COLO668 (cell line): ENCODE measurements around the gene MICOS13.
A peak's percentile ranks its signal among the peaks of the same experiment; 100 is the strongest.
"Not testable (repeated sequence)": the region's sequence is repeated elsewhere in the genome, so short reads cannot be mapped to it uniquely, and the experiment has no call there.

Experiments used
- DNase-seq: peaks from one replicate; lab custom pipeline; 2025; ENCODE audit not compliant: unreplicated experiment; lab: John Stamatoyannopoulos, UW

Gene MICOS13, protein sequence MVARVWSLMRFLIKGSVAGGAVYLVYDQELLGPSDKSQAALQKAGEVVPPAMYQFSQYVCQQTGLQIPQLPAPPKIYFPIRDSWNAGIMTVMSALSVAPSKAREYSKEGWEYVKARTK

DNA sequence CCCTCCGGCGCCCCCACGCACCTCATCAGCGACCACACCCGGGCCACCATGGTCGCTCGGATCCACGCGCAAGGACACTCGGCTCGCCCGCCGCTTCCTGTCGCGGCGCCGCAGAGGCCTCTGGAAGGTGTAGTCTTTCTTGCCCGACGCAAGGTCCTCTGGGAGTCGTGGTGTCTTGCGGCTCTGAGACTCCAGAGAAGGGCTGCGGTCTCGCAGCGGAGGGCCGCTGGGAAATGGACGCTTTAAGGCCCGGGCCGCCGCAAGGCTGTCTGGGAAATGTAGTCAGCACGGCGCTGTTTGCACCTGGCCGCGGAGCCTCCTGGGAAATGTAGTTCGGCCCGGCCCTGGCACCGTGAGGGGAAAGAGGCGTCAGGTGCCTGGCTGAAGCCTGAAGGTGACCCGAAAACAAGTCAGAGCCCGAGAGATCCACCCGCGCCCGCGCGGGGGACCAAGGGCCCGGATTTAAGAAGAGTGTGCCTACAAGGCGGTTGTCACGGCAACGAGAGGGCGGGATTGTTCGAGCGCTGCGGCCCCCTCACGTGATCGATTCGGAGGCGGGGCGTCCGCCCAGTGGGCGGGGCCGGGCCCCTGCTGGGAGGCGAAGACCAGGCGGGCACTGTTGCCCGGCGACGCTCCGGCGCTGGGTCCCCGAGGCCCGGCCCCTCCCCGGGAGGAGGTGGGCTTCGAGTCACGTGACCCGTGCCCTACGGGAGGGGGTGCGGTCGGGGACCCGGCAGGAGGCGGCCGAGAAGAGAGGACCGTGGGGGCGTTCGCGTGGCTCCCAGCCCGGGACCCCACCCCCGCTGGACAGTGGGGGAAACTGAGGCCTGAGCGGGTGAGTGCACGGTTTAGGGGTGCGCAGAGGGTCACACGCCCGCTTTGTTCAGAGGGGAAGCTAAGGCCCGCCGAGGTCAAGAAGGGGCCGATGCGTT is at the start of gene MICOS13, which contains the start of gene HSD11B1L:
Gene MICOS13, minus strand, starts transcription at position 80 of the 932 bp plus-strand sequence. Its CDS starts 30 bp downstream, at position 50.
Gene HSD11B1L, plus strand, starts transcription at position 591 of the 932 bp plus-strand sequence. CDS start 3,806 bp downstream, outside the sequence.
- peak; percentile 98 for DNase-seq

DNA sequence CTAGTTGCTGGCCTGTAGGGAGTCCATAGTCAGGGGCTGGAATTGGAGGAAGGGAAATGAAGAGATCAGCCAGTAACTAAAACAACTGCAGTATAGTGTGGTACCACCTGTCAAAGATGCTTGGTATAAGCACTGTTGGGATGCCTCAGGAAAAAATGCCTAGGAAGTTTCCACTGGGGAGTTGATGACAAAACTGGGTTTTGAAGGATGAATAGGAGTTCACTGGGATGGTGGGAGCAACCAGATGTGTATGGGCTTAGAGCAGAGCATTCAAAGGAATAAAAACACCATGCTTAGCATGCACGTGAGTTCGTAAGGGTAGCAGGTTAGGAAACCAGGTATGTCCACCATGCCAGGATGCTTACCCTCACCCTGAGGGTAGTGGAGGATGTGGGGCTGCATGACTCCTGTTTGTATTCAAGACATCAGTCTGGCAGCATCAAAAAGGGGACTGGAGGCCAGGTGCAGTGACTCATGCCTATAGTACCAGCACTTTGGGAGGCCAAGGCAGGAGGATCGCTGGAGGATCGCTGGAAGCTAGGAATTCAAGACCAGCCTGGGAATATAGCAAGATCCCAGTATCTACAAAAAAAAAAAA is 47.2 kb upstream of the MICOS13 start:
- DNase-seq, result no peak

DNA sequence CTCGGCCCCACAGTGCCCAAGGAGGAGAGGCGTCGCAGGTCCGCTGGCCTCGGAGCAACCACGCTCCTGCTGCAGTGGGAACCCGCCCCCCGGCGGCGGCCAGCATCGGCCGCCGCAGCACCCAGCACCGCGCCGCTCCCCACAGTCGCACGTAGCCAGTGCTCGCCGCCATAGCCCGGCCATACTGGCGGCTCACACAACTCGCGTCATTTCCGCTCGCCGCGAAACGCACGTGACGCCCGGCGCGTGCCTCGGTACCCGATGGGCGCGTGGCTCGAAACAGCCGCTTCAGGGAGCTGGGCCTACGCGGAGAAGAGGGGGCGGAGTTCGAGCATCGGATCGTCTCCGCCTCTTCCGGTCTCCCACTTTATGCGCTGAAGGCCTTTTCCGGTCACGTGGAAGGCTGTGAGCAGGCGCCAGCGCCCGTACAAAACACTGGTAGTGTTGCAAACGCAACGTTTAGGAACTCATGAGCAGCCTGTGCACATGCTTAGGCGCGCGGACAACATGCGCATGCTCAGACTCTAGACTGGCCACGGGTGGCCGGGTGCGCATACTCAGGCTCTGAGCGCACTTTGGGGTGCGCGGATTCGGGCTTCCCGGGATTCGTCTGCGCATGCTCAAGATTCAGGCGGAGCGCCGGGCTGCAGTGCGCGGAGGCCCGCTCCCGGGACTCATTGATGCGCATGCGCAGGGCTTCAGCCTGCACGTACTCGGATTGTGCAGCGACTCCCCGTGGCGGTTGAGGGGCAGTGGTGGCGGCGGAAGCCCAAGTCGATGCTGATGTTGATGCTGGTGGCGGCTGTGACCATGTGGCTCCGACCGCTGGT is 39.9 kb upstream of the MICOS13 start, which contains the start of the genes CATSPERD and LONP1:
Gene CATSPERD, plus strand, starts transcription at position 677 of the 830 bp plus-strand sequence. Its CDS starts 101 bp downstream, at position 778.
Gene LONP1, minus strand, starts transcription at position 186 of the 830 bp plus-strand sequence. Its CDS starts 14 bp downstream, at position 172.
- peak; percentile 99 for DNase-seq

DNA sequence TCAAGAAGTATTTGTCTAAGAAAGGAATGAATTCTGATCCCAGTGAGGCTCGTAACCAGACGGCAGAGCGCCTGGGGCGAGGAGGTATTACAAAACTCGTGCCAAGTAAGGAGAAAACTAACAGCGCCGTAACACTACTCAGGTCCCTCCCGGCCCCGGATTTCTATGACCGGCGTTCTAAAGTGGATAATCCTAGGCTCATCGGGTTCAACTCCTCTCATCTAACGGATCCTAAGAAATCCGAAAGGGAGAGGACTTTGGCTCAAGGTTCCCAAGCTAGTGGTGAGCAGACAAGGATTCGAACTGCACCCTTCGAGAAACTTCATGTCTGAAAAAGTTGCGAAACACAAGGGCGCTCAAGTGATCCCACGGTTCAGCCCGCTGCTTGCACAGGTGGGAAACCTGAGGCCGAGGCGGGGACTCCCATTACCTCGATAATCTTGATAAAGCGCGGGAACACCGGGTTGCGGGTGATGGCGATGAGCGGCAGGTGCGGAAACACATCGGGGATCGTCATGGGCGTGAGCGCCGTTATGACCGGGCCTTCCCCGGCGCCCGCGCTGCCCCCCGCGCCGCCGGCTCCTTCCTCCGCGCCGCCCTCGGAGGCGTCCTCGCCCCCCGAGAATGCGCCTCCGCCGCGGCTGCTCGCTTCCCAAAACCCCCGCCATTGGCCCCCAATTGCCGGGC is 39.1 kb upstream of the MICOS13 start:
- DNase-seq, result peak; percentile 35

DNA sequence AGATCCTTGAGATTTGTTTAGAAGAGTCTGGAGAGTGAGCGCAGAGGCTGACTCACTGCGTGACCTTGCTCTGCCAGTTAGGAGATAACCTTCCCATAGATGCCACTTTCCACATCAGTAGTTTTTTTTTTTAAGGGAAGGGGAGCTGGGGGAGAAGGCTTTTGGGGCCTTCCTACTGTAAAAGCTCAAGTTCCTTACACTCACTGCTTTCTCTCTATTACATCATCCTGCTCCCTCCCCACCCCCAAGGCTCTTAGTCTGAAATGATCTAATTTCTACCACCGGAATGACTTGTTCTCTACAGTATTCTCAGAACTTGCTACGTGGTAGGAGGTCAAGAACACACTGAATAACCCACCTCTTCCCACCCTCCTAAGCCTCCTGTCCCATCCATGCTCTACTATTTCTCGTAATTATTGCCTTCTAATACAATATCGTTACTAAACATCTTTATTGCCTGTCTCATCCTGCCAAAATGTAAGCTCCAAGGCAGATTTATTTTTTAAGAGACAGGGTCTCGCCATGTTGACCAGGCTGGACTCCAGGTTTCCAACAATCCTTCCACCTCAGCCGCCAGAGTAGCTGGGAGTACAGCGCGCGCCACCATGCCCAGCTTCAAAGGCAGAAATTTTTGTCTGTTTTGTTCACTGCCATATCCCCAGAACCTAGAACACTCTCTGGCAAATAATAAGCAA is 38.4 kb upstream of the MICOS13 start:
- DNase-seq, result no peak

DNA sequence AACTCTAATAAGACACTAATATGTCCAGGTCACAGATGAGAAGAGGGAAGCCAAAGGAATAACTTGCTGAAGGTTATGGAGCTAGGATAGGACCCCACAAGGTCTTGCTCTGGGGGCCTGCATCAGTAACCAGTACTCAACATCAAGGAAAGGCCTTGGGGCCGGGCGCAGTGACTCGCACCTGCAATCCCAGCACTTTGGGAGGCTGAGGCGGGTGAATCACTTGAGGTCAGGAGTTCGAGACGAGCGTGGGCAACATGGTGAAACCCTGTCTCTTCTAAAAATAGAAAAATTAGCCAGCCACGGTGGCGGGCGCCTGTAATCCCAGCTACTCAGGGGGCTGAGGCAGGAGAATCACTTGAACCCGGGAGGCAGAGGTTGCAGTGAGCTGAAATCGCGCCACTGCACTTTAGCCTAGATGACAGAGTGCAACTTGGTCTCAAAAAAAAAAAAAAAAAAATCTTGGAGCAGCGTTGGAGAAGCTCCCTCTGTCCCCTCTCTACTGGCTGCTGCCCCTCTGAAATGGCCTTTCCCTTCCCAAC is 37.8 kb upstream of the MICOS13 start:
- DNase-seq, result no peak

DNA sequence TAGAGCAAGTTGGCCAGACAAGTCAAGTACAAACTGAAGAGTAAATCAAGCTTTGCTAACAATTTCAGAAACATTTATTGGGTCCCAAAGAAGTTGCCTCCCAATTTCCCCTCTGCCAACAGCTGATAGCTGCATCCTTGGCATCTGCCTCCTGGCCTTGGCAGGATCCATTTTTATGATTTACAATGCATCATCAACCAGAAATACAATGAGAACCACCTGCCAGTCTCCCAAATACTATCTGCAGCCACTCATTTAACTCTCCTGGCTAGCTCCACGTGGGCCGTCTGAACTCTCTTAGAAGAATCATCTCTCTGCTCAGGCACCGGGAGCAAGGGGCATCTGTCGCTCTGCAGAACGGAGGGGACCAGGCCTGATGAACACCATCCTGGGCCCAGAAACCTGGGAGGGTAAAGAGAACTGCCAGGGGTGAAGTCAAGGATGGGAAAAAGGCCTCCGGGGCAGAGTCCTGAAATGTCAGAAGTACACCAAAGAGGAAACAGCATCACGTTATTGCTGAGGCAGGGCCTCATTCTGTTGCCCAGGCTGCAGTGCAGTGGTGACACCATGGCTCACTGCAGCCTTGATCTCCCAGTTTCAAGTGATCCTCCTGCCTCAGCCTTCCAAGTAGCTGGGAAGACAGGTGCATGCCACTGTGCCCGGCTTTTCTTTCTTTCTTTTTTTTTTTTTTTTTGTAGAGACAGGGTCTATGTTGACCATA is 37.1 kb upstream of the MICOS13 start:
- no peak for DNase-seq

DNA sequence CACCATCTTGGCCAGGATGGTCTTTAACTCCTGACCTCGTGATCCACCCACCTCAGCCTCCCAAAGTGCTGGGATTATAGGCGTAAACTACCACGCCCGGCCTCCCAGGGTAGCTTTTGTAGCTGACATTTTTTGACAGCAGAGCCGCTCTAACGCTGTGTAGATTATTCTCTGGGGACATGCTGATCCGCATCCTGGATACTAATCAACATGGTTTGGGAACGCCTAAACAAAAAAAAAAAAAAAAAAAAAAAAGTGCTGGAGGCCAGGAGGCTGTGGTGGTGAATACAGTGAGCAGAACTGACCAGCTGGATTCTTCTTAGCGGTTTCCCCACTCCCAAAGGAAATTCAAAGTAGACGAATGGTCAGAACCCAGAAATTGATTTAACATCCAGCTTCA is 34.5 kb upstream of the MICOS13 start:
- DNase-seq, result no peak

DNA sequence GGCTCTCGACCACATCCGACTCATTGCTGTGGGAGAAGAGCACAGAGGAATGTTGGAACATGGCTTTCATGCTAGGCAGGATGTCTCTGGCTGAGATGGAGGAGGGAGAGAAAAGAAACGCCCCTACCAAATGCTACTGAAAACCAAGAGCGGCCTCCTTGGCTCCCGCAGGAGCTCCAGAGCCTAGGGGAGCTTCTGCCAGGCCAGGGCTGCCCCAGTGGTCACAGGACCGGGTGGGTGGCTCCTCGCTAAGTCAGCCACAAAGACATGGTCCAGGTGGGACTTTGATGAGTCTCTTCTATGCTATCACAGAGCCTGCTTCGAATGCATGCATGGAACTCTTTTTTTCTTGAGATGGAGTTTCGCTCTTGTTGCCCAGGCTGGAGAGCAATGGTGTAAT is 32.9 kb upstream of the MICOS13 start:
- no peak for DNase-seq

DNA sequence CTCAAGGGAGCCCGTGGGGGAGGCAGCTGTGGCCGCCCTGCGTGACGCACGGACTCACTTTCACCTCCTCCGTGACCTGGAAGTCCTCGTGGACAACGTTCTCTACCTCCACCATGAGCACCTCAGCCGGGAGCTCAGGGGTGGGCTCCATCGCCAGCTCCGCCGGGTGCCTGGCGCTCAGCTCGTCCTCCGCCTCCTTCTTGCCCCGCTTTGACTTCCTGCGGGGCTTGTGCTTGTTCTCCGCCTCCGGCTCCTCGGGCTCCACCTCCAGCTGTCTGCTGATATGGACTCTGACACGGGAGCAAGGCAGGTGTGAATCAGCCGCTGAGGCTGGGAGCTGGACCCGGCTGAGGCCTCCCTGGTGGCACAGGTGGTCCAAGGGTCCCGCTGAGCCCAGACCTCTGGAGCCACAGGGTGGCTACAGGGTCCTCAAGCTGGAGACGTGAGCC is 31.4 kb upstream of the MICOS13 start:
- DNase-seq, result no peak

DNA sequence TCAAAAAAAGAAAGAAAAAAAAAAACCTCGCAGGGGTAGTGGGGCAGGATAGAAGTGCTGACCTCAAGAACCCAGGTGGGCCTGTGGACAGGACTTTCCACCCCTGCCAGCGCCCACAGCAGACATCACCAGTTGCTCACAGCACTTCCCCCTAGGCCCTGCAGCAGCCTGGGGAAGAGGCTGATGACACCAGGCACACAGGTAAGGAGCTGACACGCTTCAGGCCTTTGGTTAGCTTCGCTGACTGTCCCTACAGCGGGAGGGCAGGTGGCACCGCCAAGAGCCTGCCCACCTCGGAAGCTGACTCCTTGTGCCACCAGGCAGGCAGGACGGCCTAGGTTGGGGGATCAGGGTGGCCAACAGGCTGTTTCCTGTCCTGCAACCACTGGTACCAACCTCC is 30.7 kb upstream of the MICOS13 start:
- no peak for DNase-seq

DNA sequence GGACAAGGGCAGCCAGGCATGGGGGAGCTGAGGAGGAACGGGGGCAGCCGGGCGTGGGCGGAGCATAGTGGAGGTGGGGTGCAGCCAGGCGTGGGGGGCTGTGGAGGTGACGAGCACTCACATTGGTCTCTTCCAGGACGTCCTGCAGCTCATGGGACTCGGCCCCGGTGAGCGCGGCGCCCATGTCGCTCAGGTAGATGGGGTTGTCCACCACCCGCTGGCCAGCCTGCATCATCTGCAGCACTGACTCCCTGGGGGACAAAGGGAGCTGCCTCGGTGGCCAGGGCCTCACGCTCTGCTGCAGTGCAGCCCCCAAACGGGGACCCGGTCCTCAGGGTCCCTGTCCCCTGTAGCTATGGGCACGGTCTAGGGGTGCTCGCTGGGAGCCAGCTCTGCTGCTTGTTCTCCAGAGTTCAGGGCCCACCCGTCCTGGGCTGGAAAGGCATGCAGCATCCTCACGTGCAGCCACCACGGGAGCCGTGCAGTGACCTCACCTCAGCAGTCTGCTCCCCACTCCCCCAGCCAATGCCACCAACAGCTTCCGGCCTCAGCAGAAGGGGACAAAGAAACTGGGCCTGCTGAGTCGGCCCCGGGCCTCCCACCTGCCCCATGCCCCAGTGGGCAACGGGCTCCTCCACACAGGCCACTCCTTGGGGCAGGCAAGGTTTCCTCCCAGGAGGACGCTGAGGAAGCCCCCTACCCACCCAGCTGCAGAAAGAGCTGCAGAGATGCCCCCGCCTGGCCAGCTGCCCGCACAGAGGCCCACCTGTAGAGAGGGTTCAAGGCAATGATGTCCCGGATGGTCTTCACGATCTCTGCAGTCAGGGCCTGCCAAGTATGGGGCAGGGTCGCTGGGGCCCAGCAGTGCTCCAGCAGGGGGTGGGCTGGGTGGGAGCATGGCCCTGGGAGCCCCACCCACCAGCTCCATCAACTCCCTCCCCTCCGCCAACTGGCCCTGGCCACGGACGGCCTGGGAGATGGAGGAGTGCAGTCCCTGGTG is 27.6 kb upstream of the MICOS13 start:
- DNase-seq, result no peak

DNA sequence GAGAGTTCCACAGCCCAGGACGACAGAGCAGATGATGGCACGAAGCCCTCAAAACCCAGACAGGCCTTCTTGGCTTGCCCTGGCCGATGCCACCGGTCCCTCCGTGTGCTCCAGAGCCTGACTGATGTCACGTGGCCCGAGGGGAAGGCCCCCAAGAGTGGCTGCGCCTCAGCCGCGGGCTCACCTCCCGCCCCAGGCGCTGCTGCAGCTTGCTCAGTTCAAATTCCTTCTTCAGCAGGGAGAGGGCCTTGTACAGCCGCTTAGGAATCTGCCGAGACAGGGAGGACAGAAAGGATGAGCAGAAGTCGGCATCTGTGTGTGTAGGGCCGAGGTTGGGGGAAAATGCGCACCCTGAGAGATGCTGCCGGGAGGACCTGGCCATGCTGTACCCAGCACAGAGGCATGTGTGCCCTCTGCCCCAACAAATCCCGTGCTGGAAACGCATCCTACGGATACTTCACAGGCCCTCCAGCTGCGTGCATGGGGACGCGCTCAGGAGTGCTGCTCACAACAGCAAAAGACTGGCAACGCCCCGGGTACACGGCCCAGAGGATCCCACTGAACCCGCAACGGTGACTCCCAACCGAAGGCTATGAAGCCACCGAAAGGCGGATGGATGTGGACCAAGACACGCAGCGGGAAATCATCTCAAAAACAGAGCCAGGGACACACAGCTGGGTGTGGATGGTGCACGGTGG is 26.7 kb upstream of the MICOS13 start:
- no peak for DNase-seq

DNA sequence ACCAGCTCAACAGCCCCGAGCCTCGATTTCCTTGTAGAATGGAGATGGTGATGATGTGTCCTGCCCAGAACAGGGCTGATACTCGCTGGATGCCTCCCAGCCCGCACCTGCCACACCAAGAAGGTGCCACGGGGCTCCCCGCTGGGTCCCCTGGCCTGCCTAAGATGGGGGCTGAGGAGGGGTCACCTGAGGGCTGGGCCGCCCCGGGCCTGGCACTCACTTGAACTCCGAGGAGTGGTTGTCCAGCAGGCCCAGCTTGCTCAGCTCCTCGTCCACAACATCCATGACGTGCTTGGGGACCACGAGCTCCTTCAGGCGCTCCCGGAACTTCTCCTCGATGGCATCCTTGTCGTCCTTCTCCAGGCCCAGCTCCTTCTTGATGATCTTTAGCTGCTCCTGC is 25.2 kb upstream of the MICOS13 start:
- no peak for DNase-seq

DNA sequence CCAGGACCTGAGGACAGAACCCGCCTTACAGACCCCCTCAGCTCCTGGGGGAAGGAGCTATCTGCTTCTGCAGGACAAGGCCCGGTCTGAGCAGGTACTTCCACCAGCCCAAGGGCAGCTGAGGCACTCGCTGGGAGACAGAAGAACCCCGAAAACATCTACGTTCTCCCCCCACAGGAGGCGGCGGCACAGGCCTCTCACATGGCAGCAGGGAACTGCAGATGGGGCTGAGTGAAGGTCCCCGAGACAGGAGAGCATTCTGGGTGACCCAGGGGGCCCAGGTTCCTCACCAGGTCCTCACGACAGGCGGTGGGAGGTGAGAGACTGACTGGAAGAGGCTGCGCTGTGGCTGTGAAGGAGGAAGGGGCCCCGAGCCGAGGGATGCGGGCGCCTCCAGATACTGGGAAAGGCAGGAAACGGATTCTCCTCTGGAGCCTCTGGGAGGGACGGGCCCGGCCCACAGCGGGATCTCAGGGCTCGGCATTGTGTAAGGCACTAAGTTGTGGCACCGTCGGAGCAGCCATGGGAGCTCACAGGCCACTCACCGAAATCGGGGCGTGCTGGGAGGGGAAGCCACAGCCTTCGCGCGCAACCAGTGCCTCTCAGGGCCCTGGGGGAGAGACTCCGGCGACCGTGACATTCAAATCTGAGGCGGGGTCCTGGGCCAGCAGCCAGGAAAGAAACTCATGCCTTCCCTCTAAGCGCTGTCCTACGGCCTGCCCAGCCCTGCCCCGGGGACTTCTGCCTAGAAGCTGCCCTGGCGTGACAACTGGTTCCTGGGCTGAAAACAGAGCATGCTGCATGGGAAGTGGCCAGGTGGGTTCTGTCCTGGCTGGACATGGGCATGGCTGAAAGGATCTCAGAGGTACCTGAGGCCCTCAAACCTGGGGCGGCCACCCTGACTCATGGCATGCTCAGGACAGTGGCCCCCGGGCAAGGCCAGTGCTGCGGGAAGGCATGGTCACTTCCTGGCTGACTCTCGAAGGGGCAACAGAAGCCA is 23.8 kb upstream of the MICOS13 start:
- no peak for DNase-seq

DNA sequence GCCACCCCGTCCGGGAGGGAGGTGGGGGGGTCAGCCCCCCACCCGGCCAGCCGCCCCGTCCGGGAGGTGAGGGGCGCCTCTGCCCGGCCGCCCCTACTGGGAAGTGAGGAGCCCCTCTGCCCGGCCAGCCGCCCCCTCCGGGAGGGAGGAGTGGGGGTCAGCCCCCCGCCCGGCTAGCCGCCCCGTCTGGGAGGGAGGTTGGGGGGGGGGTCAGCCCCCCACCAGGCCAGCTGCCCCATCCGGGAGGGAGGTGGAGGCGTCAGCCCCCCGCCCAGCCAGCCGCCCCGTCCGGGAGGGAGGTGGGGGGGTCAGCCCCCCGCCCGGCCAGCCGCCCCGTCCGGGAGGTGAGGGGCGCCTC is 21.7 kb upstream of the MICOS13 start:
- DNase-seq, result not testable (repeated sequence)
